Stimulated activated naive CD4-positive, alpha-beta T cell treated with Interleukin-2 at 50 U/mL for 16 hours (primary cell): Measurements from ENCODE around the gene NOTO.

Experiments used
- DNase-seq: peaks from one replicate; lab custom pipeline; 2025; lab: John Stamatoyannopoulos, UW

NOTO gene

GRCh38 chr2:73257425-73258125 is 55.2 kb downstream of the NOTO start:
- DNase-seq, result no peak

GRCh38 chr2:73258186-73258912 is 56.0 kb downstream of the NOTO start:
- no peak for DNase-seq

GRCh38 chr2:73258913-73259215 is 56.5 kb downstream of the NOTO start:
- no peak for DNase-seq

GRCh38 chr2:73259276-73259675 is 56.9 kb downstream of the NOTO start:
- no peak for DNase-seq

- DNase-seq, result no peak
Measured at GRCh38 chr2:73259704-73260337, 57.4 kb downstream of the NOTO start.

GRCh38 chr2:73260338-73260984 is 58.1 kb downstream of the NOTO start:
- DNase-seq, result no peak
